ENCODE results near the gene MARS1.
A peak's percentile ranks its signal among the peaks of the same experiment; 100 is the strongest.

MARS1 gene

DNA sequence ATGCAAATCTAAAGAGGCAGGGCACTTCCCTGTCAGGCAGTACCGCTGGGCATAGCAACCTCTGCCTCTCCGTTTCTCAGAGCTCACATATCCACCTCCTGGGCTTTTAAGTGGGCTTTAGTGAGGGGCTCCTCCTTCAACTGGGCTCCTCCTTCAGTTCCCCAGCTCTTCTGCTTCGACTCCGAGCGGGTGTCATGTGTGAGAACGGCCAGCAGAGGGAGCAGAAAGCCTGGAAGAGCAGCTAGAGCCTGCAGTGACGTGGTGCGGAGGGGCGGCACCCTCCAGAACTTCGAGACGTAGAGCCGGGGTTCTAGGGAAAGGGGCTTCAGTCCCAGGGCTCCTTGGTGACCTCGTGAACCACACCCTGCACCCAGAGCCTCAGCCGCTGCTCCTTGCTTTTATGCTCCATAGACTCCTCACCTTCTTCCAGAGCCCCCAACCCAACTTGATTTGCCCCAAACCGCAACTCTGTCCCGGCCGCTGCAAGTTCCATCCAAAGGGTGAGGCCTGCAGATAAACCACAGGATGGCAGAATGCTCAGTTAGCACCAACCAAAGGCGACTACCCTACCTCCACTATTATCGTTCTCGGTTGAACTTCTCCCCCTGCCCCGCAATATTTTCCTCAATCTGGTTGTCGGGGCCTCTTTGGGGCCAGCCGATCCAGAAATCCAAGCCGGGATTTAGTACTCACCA, 28.7 kb upstream of the MARS1 start:
- H3K4me2 ChIP-seq (ENCODE audit: low read depth, low read length), result peak overlapping the region; percentile 100
- peak overlapping the region; percentile 56; the same call in 1 of the 2 replicates for H3K27ac ChIP-seq (ENCODE audit: low read length)
- no peaks in the 10 kb centered on the region for H3K9me2 ChIP-seq (replicated peaks; ENCODE audit: insufficient read depth, low read length)
- TF ChIP-seq, protein P1, sequence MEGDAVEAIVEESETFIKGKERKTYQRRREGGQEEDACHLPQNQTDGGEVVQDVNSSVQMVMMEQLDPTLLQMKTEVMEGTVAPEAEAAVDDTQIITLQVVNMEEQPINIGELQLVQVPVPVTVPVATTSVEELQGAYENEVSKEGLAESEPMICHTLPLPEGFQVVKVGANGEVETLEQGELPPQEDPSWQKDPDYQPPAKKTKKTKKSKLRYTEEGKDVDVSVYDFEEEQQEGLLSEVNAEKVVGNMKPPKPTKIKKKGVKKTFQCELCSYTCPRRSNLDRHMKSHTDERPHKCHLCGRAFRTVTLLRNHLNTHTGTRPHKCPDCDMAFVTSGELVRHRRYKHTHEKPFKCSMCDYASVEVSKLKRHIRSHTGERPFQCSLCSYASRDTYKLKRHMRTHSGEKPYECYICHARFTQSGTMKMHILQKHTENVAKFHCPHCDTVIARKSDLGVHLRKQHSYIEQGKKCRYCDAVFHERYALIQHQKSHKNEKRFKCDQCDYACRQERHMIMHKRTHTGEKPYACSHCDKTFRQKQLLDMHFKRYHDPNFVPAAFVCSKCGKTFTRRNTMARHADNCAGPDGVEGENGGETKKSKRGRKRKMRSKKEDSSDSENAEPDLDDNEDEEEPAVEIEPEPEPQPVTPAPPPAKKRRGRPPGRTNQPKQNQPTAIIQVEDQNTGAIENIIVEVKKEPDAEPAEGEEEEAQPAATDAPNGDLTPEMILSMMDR (IDR thresholded peaks at IDR 0.05; ENCODE audit: low read length), result peak; percentile 96
- TF ChIP-seq EZH2phosphoT487 (IDR thresholded peaks at IDR 0.05; ENCODE audit: low read length), result no peak
- H3K4me3 ChIP-seq (ENCODE audit: low read length), result peak overlapping the region; percentile 80
- peak overlapping the region; percentile 94 for H2AFZ ChIP-seq (ENCODE audit: low read length)
- peaks cover 9% of the 10 kb centered on the region for H3F3A ChIP-seq (ENCODE audit: insufficient read depth, low read length)
- peak; percentile 91 for DNase-seq
- peak overlapping the region; percentile 50; the same call in 1 of the 2 replicates for H3K9ac ChIP-seq (ENCODE audit: low read length)
- no peaks in the 10 kb centered on the region for H3K79me2 ChIP-seq (ENCODE audit: low read length)
- H3K4me1 ChIP-seq (ENCODE audit: low read length), result peaks cover 27% of the 10 kb centered on the region
- H3K36me3 ChIP-seq (replicated peaks; ENCODE audit: insufficient read depth, low read length), result no peaks in the 10 kb centered on the region
- no peaks in the 10 kb centered on the region for H3K9me3 ChIP-seq (replicated peaks; ENCODE audit: insufficient read depth, low read length)
- peaks cover 13% of the 10 kb centered on the region for H3K27me3 ChIP-seq (replicated peaks; ENCODE audit: insufficient read depth, low read length)
- H4K20me1 ChIP-seq (ENCODE audit: insufficient read depth, low read length), result no peaks in the 10 kb centered on the region

DNA sequence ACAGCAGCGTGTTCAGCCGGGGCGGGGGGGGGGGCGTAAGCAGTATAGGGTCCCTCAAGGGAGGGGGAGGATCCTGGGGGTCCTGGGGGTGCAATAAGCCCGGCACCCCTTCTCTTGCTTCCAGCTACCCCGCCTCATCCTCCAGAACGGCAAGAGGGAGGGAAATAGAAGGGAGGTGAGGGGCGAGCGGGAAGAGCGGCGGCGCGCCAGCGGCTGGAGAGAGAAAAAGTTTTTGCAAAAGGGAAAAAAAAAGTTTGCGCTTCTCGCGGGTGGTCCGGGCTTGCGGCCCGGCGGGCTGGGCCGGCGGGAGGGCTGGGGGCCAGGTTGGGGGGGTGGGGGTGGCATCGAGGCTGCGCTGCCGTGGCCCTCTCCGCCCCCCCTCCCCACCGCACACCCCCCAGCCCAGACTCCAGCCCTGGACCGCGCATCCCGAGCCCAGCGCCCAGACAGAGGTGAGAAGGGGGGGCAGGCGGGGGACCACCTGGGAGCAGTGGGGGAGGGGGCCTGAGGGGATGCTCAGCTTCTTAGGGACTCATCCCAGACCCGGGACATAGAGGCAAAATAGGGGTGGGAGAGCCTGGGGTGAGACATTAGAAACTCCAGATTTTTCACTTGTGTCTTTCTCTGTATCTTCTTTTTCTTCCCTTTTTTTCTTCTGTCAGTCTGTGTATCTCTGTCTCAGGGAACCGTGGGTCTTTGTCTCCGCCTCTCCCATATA, 28.0 kb upstream of the MARS1 start, which contains the start of gene GLI1:
TSS of gene GLI1 (plus strand) at position 36 of the 718 bp plus-strand sequence. CDS start 3,907 bp downstream, outside the sequence.
- Histone ChIP-seq H3F3A (ENCODE audit: insufficient read depth, low read length) (peaks cover 9% of the 10 kb centered on the region), H3K9me3 (replicated peaks; ENCODE audit: insufficient read depth, low read length) (no peaks in the 10 kb centered on the region), H4K20me1 (ENCODE audit: insufficient read depth, low read length) (no peaks in the 10 kb centered on the region), H3K79me2 (ENCODE audit: low read length) (no peaks in the 10 kb centered on the region), H3K9me2 (replicated peaks; ENCODE audit: insufficient read depth, low read length) (no peaks in the 10 kb centered on the region), H3K4me1 (ENCODE audit: low read length) (peaks cover 24% of the 10 kb centered on the region), H3K27ac (ENCODE audit: low read length) (peak within 1 kb of the TSS; percentile 56; the same call in 1 of the 2 replicates), H3K36me3 (replicated peaks; ENCODE audit: insufficient read depth, low read length) (no peaks in the 10 kb centered on the region), H3K9ac (ENCODE audit: low read length) (peak within 1 kb of the TSS; percentile 50; the same call in 1 of the 2 replicates), H2AFZ (ENCODE audit: low read length) (peak within 1 kb of the TSS; percentile 94), H3K27me3 (replicated peaks; ENCODE audit: insufficient read depth, low read length) (peaks cover 19% of the 10 kb centered on the region), H3K4me3 (ENCODE audit: low read length) (peak within 1 kb of the TSS; percentile 80), H3K4me2 (ENCODE audit: low read depth, low read length) (peak within 1 kb of the TSS; percentile 100)
- no peak for DNase-seq
- TF ChIP-seq, protein P1 (IDR thresholded peaks at IDR 0.05; ENCODE audit: low read length), result no peak
- no peak for TF ChIP-seq EZH2phosphoT487 (IDR thresholded peaks at IDR 0.05; ENCODE audit: low read length)
- no peak for TF ChIP-seq EZH2 (optimal IDR thresholded peaks at IDR 0.05; ENCODE audit: low read depth, low read length)

DNA sequence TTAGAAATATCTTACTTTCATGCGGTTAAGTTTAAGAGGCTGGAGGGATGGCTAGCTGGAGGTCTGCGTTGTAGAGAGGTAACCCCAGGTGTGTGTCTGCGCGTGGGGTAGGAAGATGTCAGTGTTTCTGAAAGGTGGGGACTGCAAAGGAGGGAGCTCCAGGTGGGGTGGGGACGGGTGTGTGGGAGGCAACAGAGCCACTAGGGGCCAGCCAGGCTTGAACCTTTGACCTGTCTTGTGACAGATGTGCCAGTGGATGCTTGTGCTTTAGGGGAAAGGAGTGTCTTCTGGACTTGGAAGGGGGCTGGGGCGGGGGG, 27.4 kb upstream of the MARS1 start:
- Histone ChIP-seq H3K27me3 (replicated peaks; ENCODE audit: insufficient read depth, low read length) (peaks cover 24% of the 10 kb centered on the region), H4K20me1 (ENCODE audit: insufficient read depth, low read length) (no peaks in the 10 kb centered on the region), H3K36me3 (replicated peaks; ENCODE audit: insufficient read depth, low read length) (no peaks in the 10 kb centered on the region), H3K4me1 (ENCODE audit: low read length) (peaks cover 19% of the 10 kb centered on the region), H2AFZ (ENCODE audit: low read length) (no peak overlapping the region), H3K9me2 (replicated peaks; ENCODE audit: insufficient read depth, low read length) (no peaks in the 10 kb centered on the region), H3K79me2 (ENCODE audit: low read length) (no peaks in the 10 kb centered on the region), H3K4me2 (ENCODE audit: low read depth, low read length) (peak overlapping the region; percentile 100; the same call in 1 of the 2 replicates), H3F3A (ENCODE audit: insufficient read depth, low read length) (peaks cover 9% of the 10 kb centered on the region), H3K27ac (ENCODE audit: low read length) (no peak overlapping the region), H3K4me3 (ENCODE audit: low read length) (peak overlapping the region; percentile 80), H3K9ac (ENCODE audit: low read length) (no peak overlapping the region), H3K9me3 (replicated peaks; ENCODE audit: insufficient read depth, low read length) (no peaks in the 10 kb centered on the region)
- DNase-seq, result peak; percentile 10
- TF ChIP-seq, protein P1 (IDR thresholded peaks at IDR 0.05; ENCODE audit: low read length), result no peak
- TF ChIP-seq EZH2 (optimal IDR thresholded peaks at IDR 0.05; ENCODE audit: low read depth, low read length) (no peak), EZH2phosphoT487 (IDR thresholded peaks at IDR 0.05; ENCODE audit: low read length) (no peak)
